IPS-20b (cell line): ENCODE data around the gene TMEM18.

Experiments
- H3K27ac ChIP-seq: one replicate; pipeline ENCODE4 v1.5.1; 2013; ENCODE audit warnings: low read length
- H3K27me3 ChIP-seq: 2 replicates; pipeline ENCODE4 v1.6.1; 2013; ENCODE audit warnings: mild to moderate bottlenecking, low read length, inconsistent platforms; ENCODE audit not compliant: insufficient read depth
- H3K36me3 ChIP-seq: 2 replicates; pipeline ENCODE4 v1.6.1; 2013; ENCODE audit warnings: low read depth, mild to moderate bottlenecking, inconsistent platforms, low read length, moderate library complexity; ENCODE audit not compliant: insufficient read depth
- H3K4me1 ChIP-seq: 2 replicates; pipeline ENCODE4 v1.6.1; 2013; ENCODE audit warnings: mild to moderate bottlenecking, control low read depth, inconsistent platforms, low read length, moderate library complexity; ENCODE audit not compliant: insufficient read depth
- H3K4me3 ChIP-seq: 2 replicates; pipeline ENCODE4 v1.5.1; 2013; ENCODE audit warnings: mild to moderate bottlenecking, low read length, inconsistent platforms
- H3K9ac ChIP-seq: 2 replicates; pipeline ENCODE4 v1.6.1; 2013; ENCODE audit warnings: low read depth, mild to moderate bottlenecking, inconsistent platforms, low read length, moderate library complexity
- H3K9me3 ChIP-seq: 2 replicates; pipeline ENCODE4 v1.6.1; 2013; ENCODE audit warnings: mild to moderate bottlenecking, low read depth, low read length, inconsistent platforms; ENCODE audit not compliant: insufficient read depth

Gene TMEM18

GRCh38 chr2:677959-678550 is 849 bp upstream of the TMEM18 start:
- H3K27me3 ChIP-seq: no peaks in the 10 kb centered on the region
- H3K9me3 ChIP-seq: no peaks in the 10 kb centered on the region
- H3K9ac ChIP-seq: peak overlapping the region; percentile 98
- peaks cover 10% of the 10 kb centered on the region; the same call in 1 of the 2 replicates for H3K4me1 ChIP-seq
- peak overlapping the region; percentile 88 for H3K4me3 ChIP-seq
- H3K27ac ChIP-seq: peak overlapping the region; percentile 66
- H3K36me3 ChIP-seq: peaks cover 18% of the 10 kb centered on the region

DNA sequence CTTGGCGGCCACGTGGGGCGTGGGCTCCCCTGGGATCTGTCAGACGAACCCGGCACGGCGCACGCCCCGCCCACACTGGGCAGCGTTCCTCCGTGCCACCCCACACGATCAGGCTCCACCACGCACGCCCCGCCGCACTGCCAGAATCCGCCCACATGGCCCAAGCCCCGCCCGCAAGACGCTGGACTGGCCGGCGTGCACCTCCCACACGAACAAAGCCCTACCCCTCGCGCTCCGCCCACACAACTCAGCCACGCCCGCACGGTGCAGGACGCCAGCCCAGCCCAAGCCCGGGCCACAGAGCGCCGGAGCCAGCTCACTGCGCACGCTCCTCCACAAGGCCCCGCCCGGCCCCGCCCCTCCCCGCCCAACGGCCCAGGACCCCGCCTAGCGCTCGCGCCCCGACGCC is 555 bp downstream of the TMEM18 start:
- peak overlapping the region; percentile 66; the same call in 1 of the 2 replicates for H3K9ac ChIP-seq
- H3K27ac ChIP-seq: no peak overlapping the region
- H3K36me3 ChIP-seq: peaks cover 30% of the 10 kb centered on the region
- no peaks in the 10 kb centered on the region for H3K27me3 ChIP-seq
- H3K9me3 ChIP-seq: no peaks in the 10 kb centered on the region
- H3K4me3 ChIP-seq: peak overlapping the region; percentile 88
- H3K4me1 ChIP-seq: peaks cover 10% of the 10 kb centered on the region; the same call in 1 of the 2 replicates

DNA sequence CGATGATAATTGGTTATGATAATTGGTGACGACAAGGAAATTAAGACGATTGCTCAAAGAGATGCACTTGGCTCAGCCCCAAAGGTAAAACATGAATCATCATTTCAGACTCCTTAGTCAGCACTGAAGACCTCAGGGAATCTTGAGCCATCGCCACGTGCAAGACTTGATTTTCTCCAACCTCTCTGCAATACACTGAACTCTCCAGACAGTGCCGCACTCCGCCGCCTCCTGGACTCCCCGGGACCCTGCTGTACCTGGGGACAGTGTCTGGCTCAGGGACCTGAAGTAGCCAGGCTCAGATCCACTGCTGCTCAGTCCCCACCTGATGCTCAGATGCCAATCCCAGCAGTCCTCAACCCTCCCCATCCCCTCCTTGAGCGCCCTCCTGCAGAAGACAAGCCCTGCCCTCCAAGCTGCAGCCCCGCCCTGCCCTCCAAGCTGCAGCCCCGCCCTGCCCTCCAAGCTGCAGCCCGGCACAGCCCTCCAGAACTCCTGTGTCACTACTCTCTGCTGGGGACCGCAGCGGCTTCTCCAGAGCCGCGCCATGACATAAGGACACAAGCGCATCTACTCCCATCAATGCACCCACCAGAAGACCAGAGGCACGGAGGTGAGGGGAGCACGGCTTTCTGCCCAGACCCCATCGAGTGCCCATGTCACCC is 1.1 kb downstream of the TMEM18 start:
- peak overlapping the region; percentile 66; the same call in 1 of the 2 replicates for H3K9ac ChIP-seq
- no peak overlapping the region for H3K27ac ChIP-seq
- H3K4me1 ChIP-seq: peaks cover 10% of the 10 kb centered on the region; the same call in 1 of the 2 replicates
- peaks cover 30% of the 10 kb centered on the region for H3K36me3 ChIP-seq
- no peaks in the 10 kb centered on the region for H3K9me3 ChIP-seq
- peak overlapping the region; percentile 88 for H3K4me3 ChIP-seq
- no peaks in the 10 kb centered on the region for H3K27me3 ChIP-seq

DNA sequence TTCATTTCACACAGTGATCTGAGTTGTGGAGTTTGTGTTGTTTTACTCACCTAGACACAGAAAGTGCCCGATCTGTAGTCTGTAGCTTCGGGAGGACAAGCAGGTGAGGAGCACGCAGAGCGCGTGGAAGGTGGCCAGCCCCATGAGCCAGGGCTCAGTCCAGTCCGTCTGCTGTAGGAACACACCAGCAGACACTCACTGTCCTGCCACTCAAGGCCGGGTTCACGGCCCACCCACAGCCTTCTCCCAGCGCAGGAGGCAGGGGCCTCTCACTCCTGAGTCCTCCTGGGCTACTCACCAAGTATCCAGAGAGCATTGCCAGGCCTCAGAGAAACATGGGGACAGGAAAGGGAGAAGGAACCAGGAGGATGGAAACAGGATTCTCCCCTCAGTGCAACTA is 1.7 kb downstream of the TMEM18 start:
- H3K4me1 ChIP-seq: peaks cover 10% of the 10 kb centered on the region; the same call in 1 of the 2 replicates
- peak overlapping the region; percentile 61; the same call in 1 of the 2 replicates for H3K9ac ChIP-seq
- H3K9me3 ChIP-seq: no peaks in the 10 kb centered on the region
- peaks cover 30% of the 10 kb centered on the region for H3K36me3 ChIP-seq
- peak overlapping the region; percentile 88; the same call in 1 of the 2 replicates for H3K4me3 ChIP-seq
- H3K27me3 ChIP-seq: no peaks in the 10 kb centered on the region
- H3K27ac ChIP-seq: no peak overlapping the region

DNA sequence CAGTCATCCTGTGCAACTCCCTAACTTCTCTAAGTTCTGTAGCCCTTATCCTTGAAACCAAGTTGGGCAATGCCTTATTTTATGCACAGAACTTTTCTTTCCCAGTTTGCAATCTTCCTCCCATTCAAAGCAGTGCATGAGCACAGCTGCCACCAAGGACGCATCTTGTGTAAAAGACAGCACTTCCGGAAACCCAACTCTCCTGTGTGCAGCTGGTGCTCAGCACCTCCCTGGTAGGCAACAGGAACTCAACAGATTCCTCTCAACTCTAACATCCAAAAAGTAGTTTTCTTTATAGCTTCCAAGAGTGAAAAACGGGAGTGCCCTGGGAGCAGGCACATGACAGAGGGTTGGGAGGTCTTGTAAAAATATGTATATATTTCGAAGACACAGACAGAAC is 2.2 kb downstream of the TMEM18 start:
- Histone ChIP-seq H3K9me3 (no peaks in the 10 kb centered on the region), H3K4me1 (peaks cover 10% of the 10 kb centered on the region; the same call in 1 of the 2 replicates), H3K9ac (peak overlapping the region; percentile 61; the same call in 1 of the 2 replicates), H3K27ac (no peak overlapping the region), H3K27me3 (no peaks in the 10 kb centered on the region), H3K4me3 (no peak overlapping the region), H3K36me3 (peaks cover 34% of the 10 kb centered on the region)

DNA sequence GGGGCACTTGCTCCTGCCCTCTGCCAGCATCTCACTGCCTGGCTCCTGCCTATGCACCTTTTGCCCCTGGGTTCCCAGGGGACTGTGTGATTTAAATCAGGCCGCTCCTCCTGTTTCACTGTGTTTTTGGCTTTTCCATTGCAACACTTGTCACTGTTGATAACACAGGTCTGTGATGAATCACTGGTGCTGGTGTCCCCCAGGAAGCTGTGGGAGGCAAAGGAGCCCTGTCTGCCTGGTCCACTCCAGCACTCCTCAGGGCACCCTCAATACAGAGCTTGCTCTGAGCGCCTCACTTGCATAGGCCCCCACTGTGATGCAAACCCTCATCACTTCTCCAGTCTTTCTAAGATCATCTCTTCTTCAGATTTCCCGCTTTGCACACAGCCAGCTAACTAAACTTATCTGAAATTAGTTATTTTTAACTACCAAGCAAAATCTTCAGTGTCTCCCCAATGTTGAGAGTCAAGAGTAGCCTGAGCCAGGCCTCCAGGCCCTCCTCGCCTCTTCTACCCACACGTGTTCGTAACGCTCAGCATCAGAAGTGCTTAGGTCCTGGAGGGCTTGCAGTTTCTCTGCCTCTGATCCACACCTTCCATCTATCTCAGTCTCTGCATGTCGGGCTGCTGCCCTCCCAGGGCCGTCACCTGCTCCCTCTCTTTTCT is 2.8 kb downstream of the TMEM18 start:
- Histone ChIP-seq H3K36me3 (peaks cover 40% of the 10 kb centered on the region), H3K4me1 (peaks cover 10% of the 10 kb centered on the region; the same call in 1 of the 2 replicates), H3K27ac (no peak overlapping the region), H3K9me3 (no peaks in the 10 kb centered on the region), H3K27me3 (no peaks in the 10 kb centered on the region), H3K4me3 (no peak overlapping the region), H3K9ac (no peak overlapping the region)

- Histone ChIP-seq H3K4me1 (peaks cover 10% of the 10 kb centered on the region; the same call in 1 of the 2 replicates), H3K9me3 (no peaks in the 10 kb centered on the region), H3K4me3 (no peak overlapping the region), H3K27ac (no peak overlapping the region), H3K36me3 (peaks cover 46% of the 10 kb centered on the region), H3K27me3 (no peaks in the 10 kb centered on the region), H3K9ac (no peak overlapping the region)
Measured at GRCh38 chr2:673615-674320, 3.4 kb downstream of the TMEM18 start.

DNA sequence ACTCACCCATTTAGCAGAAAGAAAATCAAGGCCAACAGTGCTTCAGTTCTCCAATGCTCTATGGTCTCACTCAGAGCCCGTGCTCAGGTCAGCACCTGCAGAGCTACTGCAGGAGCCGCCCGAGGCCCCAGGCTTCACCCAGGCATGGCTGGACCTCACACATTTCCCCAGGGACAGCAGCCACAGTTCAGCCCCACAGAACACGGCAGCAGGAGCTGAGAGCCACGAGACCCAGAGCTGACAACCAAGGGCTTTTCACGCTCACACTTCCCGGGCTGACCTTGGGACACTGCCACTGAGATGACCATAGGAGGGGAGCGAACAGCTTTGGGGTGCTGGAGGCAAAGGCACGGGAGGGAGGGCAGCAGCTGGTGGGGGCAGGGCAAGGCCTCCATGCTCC is 4.2 kb downstream of the TMEM18 start:
- Histone ChIP-seq H3K9ac (no peak overlapping the region), H3K27me3 (no peaks in the 10 kb centered on the region), H3K27ac (no peak overlapping the region), H3K4me1 (peaks cover 7% of the 10 kb centered on the region; the same call in 1 of the 2 replicates), H3K4me3 (no peak overlapping the region), H3K9me3 (no peaks in the 10 kb centered on the region), H3K36me3 (peaks cover 54% of the 10 kb centered on the region)

GRCh38 chr2:672606-672905 is 4.7 kb downstream of the TMEM18 start:
- H3K27ac ChIP-seq: no peak overlapping the region
- no peak overlapping the region for H3K9ac ChIP-seq
- no peaks in the 10 kb centered on the region for H3K27me3 ChIP-seq
- H3K4me1 ChIP-seq: peaks cover 6% of the 10 kb centered on the region; the same call in 1 of the 2 replicates
- no peaks in the 10 kb centered on the region for H3K9me3 ChIP-seq
- peaks cover 58% of the 10 kb centered on the region for H3K36me3 ChIP-seq
- no peak overlapping the region for H3K4me3 ChIP-seq

GRCh38 chr2:671787-672605 is 5.2 kb downstream of the TMEM18 start:
- no peaks in the 10 kb centered on the region for H3K9me3 ChIP-seq
- H3K27me3 ChIP-seq: no peaks in the 10 kb centered on the region
- H3K36me3 ChIP-seq: peaks cover 64% of the 10 kb centered on the region
- H3K4me1 ChIP-seq: peaks cover 6% of the 10 kb centered on the region; the same call in 1 of the 2 replicates
- H3K4me3 ChIP-seq: no peak overlapping the region
- H3K9ac ChIP-seq: no peak overlapping the region
- no peak overlapping the region for H3K27ac ChIP-seq

DNA sequence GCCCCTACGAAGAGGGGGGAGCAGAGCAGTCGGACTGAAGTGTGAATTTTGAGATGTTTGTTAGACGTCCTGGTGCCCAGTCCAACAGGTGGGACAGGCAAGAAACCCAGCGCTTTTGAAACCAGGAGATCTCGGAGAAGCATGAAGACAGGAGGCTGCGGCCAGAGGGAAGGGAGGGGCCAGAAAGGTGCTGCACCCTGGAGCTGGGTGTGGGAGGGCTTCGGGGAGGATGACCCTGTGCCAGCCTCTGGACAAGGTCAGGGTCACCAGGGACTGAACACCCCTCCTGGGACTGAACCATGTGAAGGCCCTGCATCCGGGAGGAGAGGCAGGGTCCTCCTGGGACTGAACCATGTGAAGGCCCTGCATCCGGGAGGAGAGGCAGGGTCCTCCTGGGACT is 6.1 kb downstream of the TMEM18 start:
- peaks cover 7% of the 10 kb centered on the region for H3K9me3 ChIP-seq
- peaks cover 6% of the 10 kb centered on the region; the same call in 1 of the 2 replicates for H3K4me1 ChIP-seq
- H3K9ac ChIP-seq: no peak overlapping the region
- no peak overlapping the region for H3K27ac ChIP-seq
- H3K4me3 ChIP-seq: no peak overlapping the region
- no peaks in the 10 kb centered on the region for H3K27me3 ChIP-seq
- peaks cover 73% of the 10 kb centered on the region for H3K36me3 ChIP-seq
